Activated naive CD4-positive, alpha-beta T cell treated with anti-CD3 and anti-CD28 coated beads, Interleukin-2, amount 10 ng/mL, durations not matched to agents 7 days and 5 days (primary cell): ENCODE measurements around the gene UIMC1.

ENCODE experiments used
- CTCF ChIA-PET: fragments of 350-600 bp; sonication (Branson Sonifier 250); formaldehyde crosslinking; loops from one replicate; lab custom pipeline; 2021; ENCODE audit warnings: antibody characterized with exemption; lab: Charles Lee
- DNase-seq: peaks from one replicate; pipeline ENCODE4 v3.0.0-alpha.2; 2020
- H3K27ac Mint-ChIP-seq: one replicate; pipeline ENCODE4 v1.8.0; 2021; ENCODE audit warnings: mild to moderate bottlenecking, moderate library complexity, mixed read lengths
- H3K27me3 Mint-ChIP-seq: one replicate; pipeline ENCODE4 v1.8.0; 2021; ENCODE audit warnings: mild to moderate bottlenecking, mixed read lengths
- H3K36me3 Mint-ChIP-seq: one replicate; pipeline ENCODE4 v1.8.0; 2021; ENCODE audit warnings: mixed read lengths
- H3K4me1 Mint-ChIP-seq: one replicate; pipeline ENCODE4 v1.8.0; 2021; ENCODE audit warnings: mixed read lengths
- H3K4me3 Mint-ChIP-seq: one replicate; pipeline ENCODE4 v1.8.0; 2021; ENCODE audit warnings: mild to moderate bottlenecking, moderate library complexity, mixed read lengths
- H3K9me3 Mint-ChIP-seq: one replicate; pipeline ENCODE4 v1.8.0; 2021; ENCODE audit warnings: mixed read lengths

The UIMC1 gene

GRCh38 chr5:176865964-176866363, 140.6 kb downstream of the UIMC1 start:
- Mint-ChIP-seq H3K27ac (no peak overlapping the region), H3K9me3 (peaks cover 4% of the 10 kb centered on the region), H3K27me3 (peaks cover 75% of the 10 kb centered on the region), H3K4me3 (no peak overlapping the region), H3K4me1 (no peaks in the 10 kb centered on the region), H3K36me3 (no peaks in the 10 kb centered on the region)
- DNase-seq = no peak
- CTCF ChIA-PET = no interaction called here

- CTCF ChIA-PET = no interaction called here
- Mint-ChIP-seq H3K27ac (no peak overlapping the region), H3K4me1 (no peaks in the 10 kb centered on the region), H3K4me3 (no peak overlapping the region), H3K27me3 (peaks cover 78% of the 10 kb centered on the region), H3K36me3 (no peaks in the 10 kb centered on the region), H3K9me3 (no peaks in the 10 kb centered on the region)
- DNase-seq = no peak
These were observed 141.8 kb downstream of the UIMC1 start for GRCh38 chr5:176864755-176865154.

- Mint-ChIP-seq H3K4me3 (no peak overlapping the region), H3K9me3 (no peaks in the 10 kb centered on the region), H3K27me3 (peaks cover 74% of the 10 kb centered on the region), H3K4me1 (no peaks in the 10 kb centered on the region), H3K27ac (no peak overlapping the region), H3K36me3 (no peaks in the 10 kb centered on the region)
- DNase-seq = no peak
- CTCF ChIA-PET = no interaction called here
These were observed 142.8 kb downstream of the UIMC1 start for GRCh38 chr5:176863765-176864098.

GRCh38 chr5:176863041-176863764, 143.4 kb downstream of the UIMC1 start:
- Mint-ChIP-seq H3K36me3 (no peaks in the 10 kb centered on the region), H3K4me1 (no peaks in the 10 kb centered on the region), H3K27me3 (peaks cover 78% of the 10 kb centered on the region), H3K9me3 (no peaks in the 10 kb centered on the region), H3K27ac (no peak overlapping the region), H3K4me3 (no peak overlapping the region)
- CTCF ChIA-PET = no interaction called here
- DNase-seq = no peak

- Mint-ChIP-seq H3K27me3 (peaks cover 78% of the 10 kb centered on the region), H3K27ac (no peak overlapping the region), H3K4me3 (no peak overlapping the region)
These were observed 144.1 kb downstream of the UIMC1 start for GRCh38 chr5:176862330-176862995.

GRCh38 chr5:176861276-176861675, 145.3 kb downstream of the UIMC1 start:
- peaks cover 67% of the 10 kb centered on the region for H3K27me3 Mint-ChIP-seq
- H3K27ac Mint-ChIP-seq = no peak overlapping the region
- CTCF ChIA-PET = no interaction called here

More at GRCh38 chr5:176862330-176862995, 144.1 kb downstream of the UIMC1 start:
- no peaks in the 10 kb centered on the region for H3K4me1 Mint-ChIP-seq
- H3K36me3 Mint-ChIP-seq = no peaks in the 10 kb centered on the region
- CTCF ChIA-PET = no interaction called here
- DNase-seq = no peak
- no peaks in the 10 kb centered on the region for H3K9me3 Mint-ChIP-seq

GRCh38 chr5:176860381-176860780, 146.2 kb downstream of the UIMC1 start:
- CTCF ChIA-PET = no interaction called here
- no peaks in the 10 kb centered on the region for H3K9me3 Mint-ChIP-seq
- H3K4me1 Mint-ChIP-seq = no peaks in the 10 kb centered on the region
- H3K27me3 Mint-ChIP-seq = peaks cover 58% of the 10 kb centered on the region
- no peaks in the 10 kb centered on the region for H3K36me3 Mint-ChIP-seq
- no peak for DNase-seq
- H3K4me3 Mint-ChIP-seq = no peak overlapping the region
- no peak overlapping the region for H3K27ac Mint-ChIP-seq

More at GRCh38 chr5:176861276-176861675, 145.3 kb downstream of the UIMC1 start:
- DNase-seq = no peak
- Mint-ChIP-seq H3K9me3 (no peaks in the 10 kb centered on the region), H3K36me3 (no peaks in the 10 kb centered on the region), H3K4me3 (no peak overlapping the region), H3K4me1 (no peaks in the 10 kb centered on the region)

- no peaks in the 10 kb centered on the region for H3K9me3 Mint-ChIP-seq
- CTCF ChIA-PET = no interaction called here
These were observed 146.7 kb downstream of the UIMC1 start for GRCh38 chr5:176859916-176860315.

GRCh38 chr5:176857894-176858273, 148.7 kb downstream of the UIMC1 start:
- CTCF ChIA-PET = no interaction called here
- H3K36me3 Mint-ChIP-seq = no peaks in the 10 kb centered on the region

More at GRCh38 chr5:176859916-176860315, 146.7 kb downstream of the UIMC1 start:
- H3K36me3 Mint-ChIP-seq = no peaks in the 10 kb centered on the region
- no peak for DNase-seq
- no peak overlapping the region for H3K4me3 Mint-ChIP-seq
- H3K27me3 Mint-ChIP-seq = peaks cover 53% of the 10 kb centered on the region
- no peak overlapping the region for H3K27ac Mint-ChIP-seq
- no peaks in the 10 kb centered on the region for H3K4me1 Mint-ChIP-seq

GRCh38 chr5:176857216-176857893, 149.2 kb downstream of the UIMC1 start:
- Mint-ChIP-seq H3K9me3 (no peaks in the 10 kb centered on the region), H3K27ac (no peak overlapping the region), H3K4me1 (no peaks in the 10 kb centered on the region), H3K27me3 (peaks cover 28% of the 10 kb centered on the region), H3K36me3 (no peaks in the 10 kb centered on the region), H3K4me3 (no peak overlapping the region)
- DNase-seq = no peak
- CTCF ChIA-PET = no interaction called here

More at GRCh38 chr5:176857894-176858273, 148.7 kb downstream of the UIMC1 start:
- no peaks in the 10 kb centered on the region for H3K9me3 Mint-ChIP-seq
- H3K4me1 Mint-ChIP-seq = no peaks in the 10 kb centered on the region
- no peak overlapping the region for H3K27ac Mint-ChIP-seq
- DNase-seq = no peak
- H3K4me3 Mint-ChIP-seq = no peak overlapping the region
- peaks cover 33% of the 10 kb centered on the region for H3K27me3 Mint-ChIP-seq

- H3K36me3 Mint-ChIP-seq = no peaks in the 10 kb centered on the region
- H3K9me3 Mint-ChIP-seq = no peaks in the 10 kb centered on the region
- CTCF ChIA-PET = no interaction called here
- no peak for DNase-seq
- H3K4me1 Mint-ChIP-seq = no peaks in the 10 kb centered on the region
- peaks cover 30% of the 10 kb centered on the region for H3K27me3 Mint-ChIP-seq
- no peak overlapping the region for H3K27ac Mint-ChIP-seq
- no peak overlapping the region for H3K4me3 Mint-ChIP-seq
These were observed 149.8 kb downstream of the UIMC1 start for GRCh38 chr5:176856746-176857145.

GRCh38 chr5:176855598-176855997, 151.0 kb downstream of the UIMC1 start:
- Mint-ChIP-seq H3K27ac (no peak overlapping the region), H3K36me3 (no peaks in the 10 kb centered on the region), H3K9me3 (no peaks in the 10 kb centered on the region), H3K27me3 (peaks cover 22% of the 10 kb centered on the region), H3K4me3 (no peak overlapping the region), H3K4me1 (no peaks in the 10 kb centered on the region)
- CTCF ChIA-PET = no interaction called here
- DNase-seq = no peak
